ENCODE data around the gene PCDHA1.

- TF ChIP-seq CTCF (conservative IDR thresholded peaks at IDR 0.05; ENCODE audit: low read depth in 2 of 2): no peak
- TF ChIP-seq POLR2AphosphoS5 (IDR thresholded peaks at IDR 0.05; ENCODE audit: low read depth): no peak
- TF ChIP-seq, protein P1, sequence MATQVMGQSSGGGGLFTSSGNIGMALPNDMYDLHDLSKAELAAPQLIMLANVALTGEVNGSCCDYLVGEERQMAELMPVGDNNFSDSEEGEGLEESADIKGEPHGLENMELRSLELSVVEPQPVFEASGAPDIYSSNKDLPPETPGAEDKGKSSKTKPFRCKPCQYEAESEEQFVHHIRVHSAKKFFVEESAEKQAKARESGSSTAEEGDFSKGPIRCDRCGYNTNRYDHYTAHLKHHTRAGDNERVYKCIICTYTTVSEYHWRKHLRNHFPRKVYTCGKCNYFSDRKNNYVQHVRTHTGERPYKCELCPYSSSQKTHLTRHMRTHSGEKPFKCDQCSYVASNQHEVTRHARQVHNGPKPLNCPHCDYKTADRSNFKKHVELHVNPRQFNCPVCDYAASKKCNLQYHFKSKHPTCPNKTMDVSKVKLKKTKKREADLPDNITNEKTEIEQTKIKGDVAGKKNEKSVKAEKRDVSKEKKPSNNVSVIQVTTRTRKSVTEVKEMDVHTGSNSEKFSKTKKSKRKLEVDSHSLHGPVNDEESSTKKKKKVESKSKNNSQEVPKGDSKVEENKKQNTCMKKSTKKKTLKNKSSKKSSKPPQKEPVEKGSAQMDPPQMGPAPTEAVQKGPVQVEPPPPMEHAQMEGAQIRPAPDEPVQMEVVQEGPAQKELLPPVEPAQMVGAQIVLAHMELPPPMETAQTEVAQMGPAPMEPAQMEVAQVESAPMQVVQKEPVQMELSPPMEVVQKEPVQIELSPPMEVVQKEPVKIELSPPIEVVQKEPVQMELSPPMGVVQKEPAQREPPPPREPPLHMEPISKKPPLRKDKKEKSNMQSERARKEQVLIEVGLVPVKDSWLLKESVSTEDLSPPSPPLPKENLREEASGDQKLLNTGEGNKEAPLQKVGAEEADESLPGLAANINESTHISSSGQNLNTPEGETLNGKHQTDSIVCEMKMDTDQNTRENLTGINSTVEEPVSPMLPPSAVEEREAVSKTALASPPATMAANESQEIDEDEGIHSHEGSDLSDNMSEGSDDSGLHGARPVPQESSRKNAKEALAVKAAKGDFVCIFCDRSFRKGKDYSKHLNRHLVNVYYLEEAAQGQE (IDR thresholded peaks at IDR 0.05; ENCODE audit: unreplicated experiment): no peak
- no peak for TF ChIP-seq EZH2 (IDR thresholded peaks at IDR 0.05; ENCODE audit: low read depth, unreplicated experiment)
- no peak for TF ChIP-seq EZH2phosphoT487 (IDR thresholded peaks at IDR 0.05; ENCODE audit: unreplicated experiment)
- no peak for TF ChIP-seq CREB1 (CRISPR knock-in tag; IDR thresholded peaks at IDR 0.05; ENCODE audit: low read depth)
- TF ChIP-seq, protein P2, sequence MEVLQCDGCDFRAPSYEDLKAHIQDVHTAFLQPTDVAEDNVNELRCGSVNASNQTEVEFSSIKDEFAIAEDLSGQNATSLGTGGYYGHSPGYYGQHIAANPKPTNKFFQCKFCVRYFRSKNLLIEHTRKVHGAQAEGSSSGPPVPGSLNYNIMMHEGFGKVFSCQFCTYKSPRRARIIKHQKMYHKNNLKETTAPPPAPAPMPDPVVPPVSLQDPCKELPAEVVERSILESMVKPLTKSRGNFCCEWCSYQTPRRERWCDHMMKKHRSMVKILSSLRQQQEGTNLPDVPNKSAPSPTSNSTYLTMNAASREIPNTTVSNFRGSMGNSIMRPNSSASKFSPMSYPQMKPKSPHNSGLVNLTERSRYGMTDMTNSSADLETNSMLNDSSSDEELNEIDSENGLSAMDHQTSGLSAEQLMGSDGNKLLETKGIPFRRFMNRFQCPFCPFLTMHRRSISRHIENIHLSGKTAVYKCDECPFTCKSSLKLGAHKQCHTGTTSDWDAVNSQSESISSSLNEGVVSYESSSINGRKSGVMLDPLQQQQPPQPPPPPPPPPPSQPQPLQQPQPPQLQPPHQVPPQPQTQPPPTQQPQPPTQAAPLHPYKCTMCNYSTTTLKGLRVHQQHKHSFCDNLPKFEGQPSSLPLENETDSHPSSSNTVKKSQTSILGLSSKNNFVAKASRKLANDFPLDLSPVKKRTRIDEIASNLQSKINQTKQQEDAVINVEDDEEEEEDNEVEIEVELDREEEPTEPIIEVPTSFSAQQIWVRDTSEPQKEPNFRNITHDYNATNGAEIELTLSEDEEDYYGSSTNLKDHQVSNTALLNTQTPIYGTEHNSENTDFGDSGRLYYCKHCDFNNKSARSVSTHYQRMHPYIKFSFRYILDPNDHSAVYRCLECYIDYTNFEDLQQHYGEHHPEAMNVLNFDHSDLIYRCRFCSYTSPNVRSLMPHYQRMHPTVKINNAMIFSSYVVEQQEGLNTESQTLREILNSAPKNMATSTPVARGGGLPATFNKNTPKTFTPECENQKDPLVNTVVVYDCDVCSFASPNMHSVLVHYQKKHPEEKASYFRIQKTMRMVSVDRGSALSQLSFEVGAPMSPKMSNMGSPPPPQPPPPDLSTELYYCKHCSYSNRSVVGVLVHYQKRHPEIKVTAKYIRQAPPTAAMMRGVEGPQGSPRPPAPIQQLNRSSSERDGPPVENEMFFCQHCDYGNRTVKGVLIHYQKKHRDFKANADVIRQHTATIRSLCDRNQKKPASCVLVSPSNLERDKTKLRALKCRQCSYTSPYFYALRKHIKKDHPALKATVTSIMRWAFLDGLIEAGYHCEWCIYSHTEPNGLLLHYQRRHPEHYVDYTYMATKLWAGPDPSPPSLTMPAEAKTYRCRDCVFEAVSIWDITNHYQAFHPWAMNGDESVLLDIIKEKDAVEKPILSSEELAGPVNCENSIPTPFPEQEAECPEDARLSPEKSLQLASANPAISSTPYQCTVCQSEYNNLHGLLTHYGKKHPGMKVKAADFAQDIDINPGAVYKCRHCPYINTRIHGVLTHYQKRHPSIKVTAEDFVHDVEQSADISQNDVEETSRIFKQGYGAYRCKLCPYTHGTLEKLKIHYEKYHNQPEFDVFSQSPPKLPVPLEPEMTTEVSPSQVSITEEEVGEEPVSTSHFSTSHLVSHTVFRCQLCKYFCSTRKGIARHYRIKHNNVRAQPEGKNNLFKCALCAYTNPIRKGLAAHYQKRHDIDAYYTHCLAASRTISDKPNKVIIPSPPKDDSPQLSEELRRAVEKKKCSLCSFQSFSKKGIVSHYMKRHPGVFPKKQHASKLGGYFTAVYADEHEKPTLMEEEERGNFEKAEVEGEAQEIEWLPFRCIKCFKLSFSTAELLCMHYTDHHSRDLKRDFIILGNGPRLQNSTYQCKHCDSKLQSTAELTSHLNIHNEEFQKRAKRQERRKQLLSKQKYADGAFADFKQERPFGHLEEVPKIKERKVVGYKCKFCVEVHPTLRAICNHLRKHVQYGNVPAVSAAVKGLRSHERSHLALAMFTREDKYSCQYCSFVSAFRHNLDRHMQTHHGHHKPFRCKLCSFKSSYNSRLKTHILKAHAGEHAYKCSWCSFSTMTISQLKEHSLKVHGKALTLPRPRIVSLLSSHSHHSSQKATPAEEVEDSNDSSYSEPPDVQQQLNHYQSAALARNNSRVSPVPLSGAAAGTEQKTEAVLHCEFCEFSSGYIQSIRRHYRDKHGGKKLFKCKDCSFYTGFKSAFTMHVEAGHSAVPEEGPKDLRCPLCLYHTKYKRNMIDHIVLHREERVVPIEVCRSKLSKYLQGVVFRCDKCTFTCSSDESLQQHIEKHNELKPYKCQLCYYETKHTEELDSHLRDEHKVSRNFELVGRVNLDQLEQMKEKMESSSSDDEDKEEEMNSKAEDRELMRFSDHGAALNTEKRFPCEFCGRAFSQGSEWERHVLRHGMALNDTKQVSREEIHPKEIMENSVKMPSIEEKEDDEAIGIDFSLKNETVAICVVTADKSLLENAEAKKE (CRISPR knock-in tag; IDR thresholded peaks at IDR 0.05): no peak
- no peak for TF ChIP-seq ZNF114 (CRISPR knock-in tag; IDR thresholded peaks at IDR 0.05)
- TF ChIP-seq STAT1 (IDR thresholded peaks at IDR 0.05; ENCODE audit: unreplicated experiment): no peak
- TF ChIP-seq NANOG (IDR thresholded peaks at IDR 0.05; ENCODE audit: borderline replicate concordance): no peak
These were observed 22.9 kb downstream of the PCDHA1 start for GRCh38 chr5:140808889-140809291.
